ENCODE data around the gene MCRIP2.

DNA sequence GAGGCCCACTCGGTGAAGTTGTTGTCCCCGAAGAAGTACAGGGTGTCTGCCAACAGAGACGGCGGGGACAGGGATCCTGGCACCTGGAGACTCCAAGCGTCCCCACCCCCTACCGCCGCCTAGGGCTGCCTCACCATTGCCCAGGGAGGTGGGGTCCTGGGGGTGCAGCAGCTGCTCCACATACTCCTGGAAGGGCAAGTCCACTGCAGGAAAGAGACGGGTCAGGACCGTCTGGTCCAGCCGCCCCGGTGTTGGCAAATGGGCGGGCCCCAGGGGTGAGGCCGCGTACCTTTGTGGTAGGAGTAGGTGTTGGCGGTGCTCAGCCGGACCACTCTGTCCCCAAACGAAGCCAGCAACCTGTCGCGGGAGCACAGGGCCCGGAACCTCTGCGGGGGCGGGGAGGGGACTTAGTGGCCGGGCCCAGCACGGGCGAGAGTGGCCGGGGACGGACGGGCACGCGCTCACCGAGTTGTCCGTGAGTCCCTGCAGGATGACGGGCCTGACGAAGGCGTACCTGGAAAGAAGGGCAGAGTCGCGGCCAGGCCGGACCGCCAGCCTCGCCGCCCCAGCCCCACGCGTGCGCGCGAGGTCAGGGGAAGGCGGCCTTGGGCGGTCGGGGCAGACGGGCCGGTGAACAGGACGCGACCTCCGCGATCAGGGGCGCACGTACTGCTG, 41.9 kb downstream of the MCRIP2 start:
- TF ChIP-seq CTCF (conservative IDR thresholded peaks at IDR 0.05; ENCODE audit: low read length) = no peak
- TF ChIP-seq EZH2phosphoT487 (IDR thresholded peaks at IDR 0.05; ENCODE audit: borderline replicate concordance) = no peak

Data from Loucy (cell line).